SHP77 (cell line): ENCODE data around the gene MRS2.
"Not testable (repeated sequence)": the region's sequence is repeated elsewhere in the genome, so short reads cannot be mapped to it uniquely, and the experiment has no call there.

ENCODE experiments used
- DNase-seq, 2 experiments: peaks; one replicate each; lab custom pipeline; 2025; lab: John Stamatoyannopoulos, UW

MRS2 gene

GRCh38 chr6:24391208-24391607 lies 11.5 kb upstream of the MRS2 start:
- no peak for DNase-seq

GRCh38 chr6:24391756-24392405 lies 10.9 kb upstream of the MRS2 start:
- no peak for DNase-seq

- no peak for DNase-seq
Observed at GRCh38 chr6:24394061-24394779, 8.5 kb upstream of the MRS2 start.

- no peak for DNase-seq
Observed at GRCh38 chr6:24394780-24395437, 7.8 kb upstream of the MRS2 start.

GRCh38 chr6:24396824-24397223 lies 5.9 kb upstream of the MRS2 start:
- DNase-seq, result no peak

- DNase-seq, result no peak
Observed at GRCh38 chr6:24397631-24398030, 5.1 kb upstream of the MRS2 start.

- DNase-seq, result not testable (repeated sequence)
Observed at GRCh38 chr6:24400045-24401039, 2.4 kb upstream of the MRS2 start.

GRCh38 chr6:24401458-24401857 lies 1.3 kb upstream of the MRS2 start:
- DNase-seq, result no peak

- no peak for DNase-seq
Observed at GRCh38 chr6:24403501-24403824, 727 bp downstream of the MRS2 start.

- no peak for DNase-seq
Observed at GRCh38 chr6:24405262-24405661, 2.5 kb downstream of the MRS2 start.

- no peak for DNase-seq
Observed at GRCh38 chr6:24408719-24409410, 6.1 kb downstream of the MRS2 start.

- DNase-seq, result no peak
Observed at GRCh38 chr6:24410622-24411021, 7.9 kb downstream of the MRS2 start.

- DNase-seq, result no peak
Observed at GRCh38 chr6:24412294-24412693, 9.6 kb downstream of the MRS2 start.

- not testable (repeated sequence) for DNase-seq
Observed at GRCh38 chr6:24414531-24414930, 11.8 kb downstream of the MRS2 start.

- no peak for DNase-seq
Observed at GRCh38 chr6:24415753-24416152, 13.0 kb downstream of the MRS2 start.

GRCh38 chr6:24419526-24419925 lies 16.8 kb downstream of the MRS2 start:
- no peak for DNase-seq

- no peak for DNase-seq
Observed at GRCh38 chr6:24425091-24425490, 22.4 kb downstream of the MRS2 start.

- DNase-seq, result no peak
Observed at GRCh38 chr6:24426729-24427446, 24.2 kb downstream of the MRS2 start.

- no peak for DNase-seq
Observed at GRCh38 chr6:24428615-24429014, 25.9 kb downstream of the MRS2 start.

- no peak for DNase-seq
Observed at GRCh38 chr6:24429146-24429545, 26.4 kb downstream of the MRS2 start.

GRCh38 chr6:24430086-24430485 lies 27.4 kb downstream of the MRS2 start:
- no peak for DNase-seq
